Measurements from ENCODE around the gene GGN.
"Not testable (repeated sequence)": the region's sequence is repeated elsewhere in the genome, so short reads cannot be mapped to it uniquely, and the experiment has no call there.

The GGN gene

DNA sequence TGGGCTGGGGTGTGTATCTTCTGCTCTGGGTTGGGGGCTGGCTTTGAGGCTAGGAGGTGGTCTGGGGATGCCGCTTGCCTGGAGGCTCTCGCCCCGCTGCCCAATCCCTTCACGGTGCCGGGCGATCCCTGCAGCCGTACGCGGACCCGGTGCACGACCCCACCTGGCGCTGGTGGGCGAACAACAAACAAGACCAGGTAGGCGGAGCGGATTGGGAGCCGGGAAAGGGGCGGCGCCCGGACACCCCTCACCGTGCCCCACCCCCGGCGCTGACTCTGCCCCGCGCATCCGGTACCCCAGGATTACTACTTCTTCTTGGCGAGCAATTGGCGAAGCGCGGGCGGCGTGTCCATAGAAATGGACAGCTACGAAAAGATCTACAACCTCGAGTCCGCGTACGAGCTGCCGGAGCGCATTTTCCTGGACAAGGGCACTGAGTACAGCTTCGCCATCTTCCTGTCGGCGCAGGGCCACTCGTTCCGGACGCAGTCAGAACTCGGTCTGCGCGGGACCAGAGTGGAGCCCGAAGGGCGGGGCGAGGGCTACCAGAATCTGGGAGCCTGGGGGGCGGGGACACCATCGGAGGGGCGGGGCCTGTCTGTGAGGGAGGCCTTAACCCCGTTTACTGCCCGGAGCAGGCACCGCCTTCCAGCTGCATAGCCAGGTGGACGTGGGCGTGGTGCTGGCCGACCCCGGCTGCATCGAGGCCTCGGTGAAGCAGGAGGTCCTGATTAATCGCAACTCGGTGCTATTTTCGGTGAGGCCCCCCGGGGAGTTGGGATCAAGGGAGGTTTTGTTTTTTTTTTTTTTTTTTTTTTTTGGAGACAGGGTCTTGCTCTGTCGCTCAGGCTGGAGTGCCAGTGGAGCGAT is 25.5 kb downstream of the GGN start:
- peak; percentile 85 to 86 for DNase-seq

DNA sequence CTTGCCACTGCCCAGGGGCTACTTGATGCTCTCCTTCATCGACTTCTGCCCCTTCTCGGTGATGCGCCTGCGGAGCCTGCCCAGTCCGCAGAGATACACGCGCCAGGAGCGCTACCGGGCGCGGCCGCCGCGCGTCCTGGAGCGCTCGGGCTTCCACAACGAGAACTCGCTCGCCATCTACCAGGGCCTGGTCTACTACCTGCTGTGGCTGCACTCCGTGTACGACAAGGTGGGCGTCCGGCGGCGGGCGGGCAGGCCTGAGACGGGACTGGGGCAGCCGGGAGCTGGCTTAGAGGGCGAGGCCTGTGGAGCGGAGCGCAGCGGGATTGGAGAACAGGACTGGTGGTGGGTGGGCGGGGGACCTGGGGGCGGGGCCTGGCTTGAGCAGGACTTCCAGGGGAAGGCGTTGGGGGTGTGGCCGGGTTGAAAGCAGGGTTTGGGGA is 26.2 kb downstream of the GGN start:
- peak; percentile 63 to 85 for DNase-seq

DNA sequence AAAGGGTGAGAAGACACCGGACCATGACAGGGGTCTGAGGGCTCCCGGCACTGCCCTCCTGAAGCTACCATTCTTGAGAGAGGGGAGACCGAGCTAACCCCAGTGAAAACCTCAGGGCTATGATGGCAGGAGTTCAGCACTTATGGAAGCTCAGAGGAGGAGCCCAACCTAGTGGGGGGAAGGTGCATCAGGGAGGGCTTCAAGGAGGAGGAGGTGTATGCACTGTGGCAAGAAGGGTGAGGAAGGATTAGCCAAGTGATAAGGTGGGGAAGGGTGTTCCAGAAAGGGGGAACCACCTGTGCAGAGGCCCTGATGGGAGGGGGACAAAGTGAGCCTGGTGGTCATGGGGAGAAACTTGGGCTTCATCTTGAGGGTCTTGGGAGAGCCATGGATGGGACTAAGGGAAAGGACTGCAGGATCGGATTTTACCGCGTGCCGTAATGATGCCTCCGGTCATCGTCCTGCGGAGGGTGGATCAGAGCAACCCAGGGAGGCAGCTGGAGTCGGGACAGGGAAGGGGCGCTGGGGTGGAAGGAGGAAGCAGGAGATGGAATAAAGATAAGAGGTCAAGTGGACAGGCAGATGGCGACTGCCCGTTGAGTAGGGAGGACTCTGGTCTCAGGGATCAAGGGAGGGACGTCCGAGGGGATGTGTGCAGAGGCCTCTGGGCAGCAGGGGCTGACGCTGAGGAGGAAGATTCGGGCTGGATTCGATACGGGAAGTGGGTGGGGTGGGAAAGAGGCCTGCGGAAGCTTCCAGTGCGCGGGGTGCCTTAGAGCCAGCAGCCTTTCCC is 26.8 kb downstream of the GGN start:
- DNase-seq = peak in 1 of 2 donors; percentile 15

DNA sequence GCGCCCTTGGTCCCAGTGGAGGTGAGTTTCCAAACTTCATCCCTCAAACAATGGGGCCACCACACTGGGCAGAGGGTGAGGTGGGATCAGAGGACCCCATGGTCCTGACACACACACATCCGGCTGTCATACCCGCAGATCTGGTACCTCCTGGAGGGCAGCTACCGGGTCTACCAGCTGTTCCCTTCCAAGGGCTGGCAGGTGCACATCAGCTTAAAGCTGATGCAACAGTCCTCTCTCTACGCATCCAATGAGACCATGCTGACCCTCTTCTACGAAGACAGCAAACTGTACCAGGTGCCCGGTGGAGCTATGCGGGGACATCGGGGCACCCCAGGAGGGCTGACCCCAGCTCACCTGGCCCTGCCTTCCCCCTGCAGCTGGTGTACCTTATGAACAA is 27.5 kb downstream of the GGN start:
- no peak for DNase-seq

DNA sequence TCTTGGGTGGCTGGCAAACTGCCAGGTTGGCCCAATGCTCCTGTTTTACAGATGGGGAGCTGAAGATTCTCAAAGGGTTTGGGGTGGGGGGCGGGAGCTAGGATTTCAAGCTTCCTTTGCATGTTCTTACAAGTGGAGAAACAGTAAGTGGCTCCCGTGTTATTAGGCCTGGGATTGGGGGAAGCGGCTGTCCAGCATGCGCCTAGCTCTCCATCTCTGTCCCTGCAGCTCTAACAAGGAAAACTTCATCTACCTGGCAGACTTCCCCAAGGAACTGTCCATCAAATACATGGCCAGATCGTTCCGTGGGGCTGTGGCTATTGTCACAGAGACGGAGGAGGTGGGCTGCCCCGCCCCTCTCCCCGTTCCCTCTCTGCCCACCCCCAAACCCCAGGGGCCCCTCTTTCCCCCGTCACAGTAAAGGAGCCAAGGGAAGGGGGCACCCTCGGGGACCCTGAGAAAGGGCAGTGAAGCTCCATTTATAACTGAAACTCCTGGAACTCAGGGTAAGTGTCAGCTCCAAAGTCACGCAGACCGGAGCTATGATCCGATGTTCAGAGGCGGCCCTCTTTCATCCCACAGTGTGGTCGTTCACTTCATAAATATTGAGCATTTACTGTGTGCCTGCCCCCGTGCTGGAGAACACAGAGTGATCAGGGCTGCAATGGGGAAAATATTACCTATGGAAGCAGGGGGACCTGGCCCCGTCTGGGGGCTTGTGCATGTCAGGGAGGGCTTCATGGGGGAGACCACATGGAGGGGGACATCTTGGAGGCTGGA is 28.4 kb downstream of the GGN start:
- no peak for DNase-seq

DNA sequence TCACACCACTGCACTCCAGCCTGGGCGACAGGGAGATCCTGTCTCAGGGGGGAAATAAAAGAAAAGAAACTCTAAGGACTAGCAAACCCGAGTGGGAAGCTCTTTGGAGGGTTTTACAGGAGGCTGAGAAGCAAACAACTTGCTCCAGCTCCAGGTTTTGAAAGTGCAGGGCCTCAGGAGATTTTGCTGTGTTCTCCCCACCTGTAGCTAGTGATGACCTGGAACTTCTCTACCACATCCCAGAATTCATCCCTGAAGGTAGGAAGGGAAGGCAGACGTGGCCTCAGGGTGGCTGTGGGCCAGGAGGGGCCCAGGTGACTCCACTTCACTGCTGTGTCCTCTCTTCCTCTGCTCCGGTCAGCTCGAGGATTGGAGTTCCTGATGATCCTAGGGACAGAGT is 29.8 kb downstream of the GGN start:
- DNase-seq = no peak

DNA sequence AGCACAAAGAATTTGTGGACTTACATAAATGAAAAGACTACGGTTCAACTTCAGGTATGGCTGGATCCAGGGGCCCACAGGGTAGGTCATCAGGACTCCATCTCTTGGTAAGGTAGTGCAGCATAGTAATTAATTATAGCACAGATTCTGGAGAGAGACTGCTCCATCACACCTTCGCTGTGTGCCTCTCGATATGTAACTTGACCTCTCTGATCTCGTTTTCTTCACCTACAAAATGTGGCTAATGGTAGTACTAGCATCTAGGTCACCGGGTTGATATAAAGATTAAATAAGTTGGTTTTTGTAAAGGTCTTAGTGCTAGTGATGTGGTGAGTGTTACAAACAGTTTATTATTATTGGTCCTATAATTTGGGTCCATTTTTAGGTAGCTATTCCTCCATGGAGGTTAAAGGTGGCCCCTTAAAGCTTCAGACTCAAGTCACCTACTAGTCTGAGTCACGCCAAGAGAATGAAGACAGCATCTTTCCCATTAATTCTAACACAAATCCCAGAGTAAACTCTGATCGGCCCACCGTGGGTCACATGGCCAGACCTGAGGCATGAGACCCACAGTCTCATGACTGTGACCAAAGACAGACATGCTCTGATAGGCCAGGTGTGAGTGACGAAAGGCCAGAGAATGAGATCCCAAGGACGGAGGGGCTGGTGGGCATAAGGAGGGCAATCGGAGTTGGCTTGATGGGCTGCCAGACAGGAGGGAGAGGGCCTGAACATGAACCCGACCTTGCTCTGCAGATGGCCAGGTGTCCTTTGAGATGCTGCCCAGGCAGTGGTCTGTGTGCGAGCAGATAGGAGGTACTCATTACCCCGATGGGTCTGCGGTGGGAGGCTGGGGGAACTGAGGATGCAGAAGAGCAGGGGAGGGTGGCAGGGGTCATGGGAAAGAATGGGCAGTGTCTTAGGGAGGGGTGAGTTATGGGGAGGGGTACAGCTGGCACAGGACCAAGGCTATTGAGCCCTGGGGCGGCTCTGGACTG is 31.8 kb downstream of the GGN start:
- no peak for DNase-seq

DNA sequence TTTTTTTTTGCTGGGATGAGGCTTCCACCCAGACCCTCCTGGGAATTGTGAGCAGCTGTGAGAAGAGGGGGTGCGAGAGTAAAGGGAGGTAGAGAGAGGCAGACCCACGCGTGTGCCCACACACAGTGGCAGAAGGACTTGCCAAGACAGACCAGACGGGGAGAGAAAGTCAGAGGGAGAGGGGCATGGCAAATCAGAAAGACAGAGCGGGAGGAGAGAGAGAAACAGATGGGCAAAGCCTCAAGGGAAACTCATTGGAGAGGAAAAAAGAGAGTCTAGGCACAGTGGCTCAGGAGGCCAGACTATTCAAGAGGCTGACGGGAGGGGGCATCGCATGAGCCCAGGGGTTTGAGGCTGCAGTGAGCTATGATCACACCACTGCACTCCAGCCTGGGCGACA is 35.2 kb downstream of the GGN start:
- no peak for DNase-seq

DNA sequence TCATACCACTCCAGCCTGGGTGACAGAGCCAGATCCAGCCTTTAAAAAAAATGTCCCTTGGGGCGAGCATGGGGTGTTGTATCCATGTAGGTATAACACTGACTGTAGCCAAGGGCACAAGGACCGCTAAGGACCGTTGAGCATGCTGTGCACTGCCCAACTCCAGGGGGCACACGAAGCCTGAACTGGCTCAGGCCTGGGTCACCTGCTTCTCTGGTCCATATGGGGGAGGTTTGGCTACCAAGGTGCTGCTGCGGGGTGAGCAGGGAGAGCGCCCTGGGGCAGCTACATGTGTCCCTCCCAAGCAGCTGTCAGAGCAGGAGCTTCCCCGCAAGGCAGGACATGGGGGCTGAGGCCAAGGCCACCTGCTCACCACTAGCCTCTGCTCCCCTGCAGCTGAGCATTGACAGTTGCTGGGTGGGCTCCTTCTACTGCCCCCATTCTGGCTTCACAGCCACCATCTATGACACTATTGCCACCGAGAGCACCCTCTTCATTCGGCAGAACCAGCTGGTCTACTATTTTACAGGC is 35.9 kb downstream of the GGN start:
- no peak for DNase-seq

DNA sequence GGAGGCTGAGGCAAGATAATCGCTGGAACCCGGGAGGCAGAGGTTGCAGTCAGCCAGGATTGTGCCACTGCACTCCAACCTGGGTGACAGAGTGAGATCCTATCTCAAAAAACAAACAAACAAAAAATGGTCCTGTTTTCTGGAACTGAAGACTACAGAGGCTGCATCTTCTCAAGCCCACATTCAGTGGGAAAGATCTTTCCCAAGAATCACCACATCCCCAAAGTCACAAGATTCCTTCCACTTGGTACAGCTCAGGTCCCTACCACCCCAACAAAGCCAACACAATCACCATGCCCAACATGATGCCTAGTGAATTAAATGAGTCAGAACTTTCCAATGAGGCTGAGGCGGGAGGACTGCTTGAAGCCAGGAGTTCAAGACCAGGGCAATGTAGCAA is 37.0 kb downstream of the GGN start:
- no peak for DNase-seq

DNA sequence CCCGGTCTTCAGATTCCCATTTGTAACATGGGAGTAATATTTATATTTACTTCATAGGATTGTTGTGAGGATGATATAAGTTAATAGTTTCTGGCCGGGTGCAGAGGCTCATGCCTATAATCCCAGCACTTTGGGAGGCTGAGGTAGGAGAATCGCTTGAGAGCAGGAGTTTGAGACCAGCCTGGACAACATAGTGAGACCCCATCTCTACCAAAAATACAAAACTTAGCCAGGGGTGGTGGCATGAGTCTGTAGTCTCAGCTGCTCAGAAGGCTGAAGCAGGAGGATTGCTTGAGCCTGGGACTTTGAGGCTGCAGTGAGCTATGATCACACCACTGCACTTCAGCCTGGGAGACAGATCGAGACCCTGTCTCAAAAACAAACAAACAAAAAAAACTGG is 41.0 kb downstream of the GGN start:
- no peak for DNase-seq

DNA sequence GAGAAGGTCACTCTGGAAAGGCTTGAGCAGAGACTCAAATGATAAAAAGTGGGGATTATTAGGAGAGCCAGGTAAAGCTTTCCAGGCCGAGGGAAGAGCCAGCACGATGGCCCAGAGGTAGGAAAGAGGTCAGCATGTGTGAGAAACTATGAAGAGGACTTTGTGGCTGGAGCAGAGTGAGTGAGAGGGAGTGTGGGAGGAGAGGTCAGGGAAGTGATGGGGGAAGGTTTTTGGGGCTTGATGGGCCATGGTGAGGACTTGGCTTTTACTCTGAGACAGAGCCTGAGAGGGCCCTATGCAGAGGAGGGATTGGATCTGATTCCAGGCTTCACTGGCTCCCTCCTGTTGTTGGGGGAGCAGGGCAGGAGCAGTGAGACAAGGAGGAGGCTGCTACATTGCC is 46.9 kb downstream of the GGN start:
- DNase-seq = no peak

DNA sequence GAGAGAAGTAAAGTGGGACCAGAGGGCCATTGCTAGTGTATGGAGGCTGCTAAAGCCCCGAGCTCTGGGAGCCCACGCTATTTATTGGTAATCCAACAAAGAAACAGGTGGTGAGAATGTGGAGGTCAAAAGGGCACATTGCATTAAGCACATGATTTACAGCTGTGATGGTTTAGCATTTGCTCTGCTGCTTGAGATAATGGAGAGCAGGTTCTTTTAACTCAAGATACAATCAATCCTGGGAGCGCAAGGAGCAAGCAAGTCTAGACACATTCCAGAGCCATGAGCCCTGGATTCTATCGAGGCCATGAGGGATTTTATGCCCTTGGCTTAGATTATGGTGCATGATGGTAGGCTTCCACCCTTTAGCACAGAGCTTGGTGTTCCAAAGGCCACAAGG is 48.8 kb downstream of the GGN start:
- not testable (repeated sequence) for DNase-seq

DNA sequence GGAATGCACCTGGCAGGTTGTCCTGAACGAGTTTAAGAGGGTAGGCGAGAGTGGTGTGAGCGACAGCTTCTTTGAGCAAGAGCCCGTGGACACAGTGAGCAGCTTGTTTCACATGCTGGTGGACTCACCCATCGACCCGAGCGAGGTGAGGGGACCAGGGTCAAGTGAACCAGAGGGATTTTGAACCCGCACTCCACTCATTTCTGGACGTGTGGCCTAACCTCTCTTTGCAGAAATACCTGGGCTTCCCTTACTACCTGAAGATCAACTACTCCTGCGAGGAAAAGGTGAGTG is 50.5 kb downstream of the GGN start:
- no peak for DNase-seq

DNA sequence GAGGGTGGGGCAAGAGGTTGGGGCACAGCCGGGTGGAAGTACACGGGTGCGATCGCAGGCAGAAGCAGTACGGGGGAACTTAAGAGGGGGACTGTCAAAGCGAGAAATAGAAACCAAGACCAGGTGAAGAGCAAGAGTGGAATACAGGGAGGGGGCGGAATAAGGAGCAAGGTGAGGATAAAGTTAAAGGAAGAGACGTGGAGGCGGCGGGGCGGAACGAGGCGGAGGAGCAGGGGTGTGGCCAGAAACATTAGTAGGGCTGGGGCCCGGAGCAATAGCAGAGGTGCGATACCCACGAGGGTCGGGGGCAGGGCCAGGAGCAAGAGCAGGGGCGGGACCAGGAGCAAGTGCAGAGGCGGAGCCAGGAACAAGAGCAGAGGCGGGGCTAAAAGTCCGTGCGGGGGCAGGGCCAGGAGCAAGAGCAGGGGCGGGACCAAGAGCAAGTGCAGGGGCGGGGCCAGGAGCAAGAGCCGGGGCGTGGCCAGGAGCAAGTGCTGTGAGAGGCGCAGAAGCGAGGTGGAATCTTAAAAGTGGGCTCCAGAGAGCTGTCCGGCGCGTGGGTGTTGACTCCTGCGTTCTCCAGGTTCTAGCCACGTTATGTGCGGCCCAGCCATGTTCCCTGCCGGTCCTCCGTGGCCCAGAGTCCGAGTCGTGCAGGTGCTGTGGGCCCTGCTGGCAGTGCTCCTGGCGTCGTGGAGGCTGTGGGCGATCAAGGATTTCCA is 51.0 kb downstream of the GGN start:
- peak; percentile 98 to 99 for DNase-seq

DNA sequence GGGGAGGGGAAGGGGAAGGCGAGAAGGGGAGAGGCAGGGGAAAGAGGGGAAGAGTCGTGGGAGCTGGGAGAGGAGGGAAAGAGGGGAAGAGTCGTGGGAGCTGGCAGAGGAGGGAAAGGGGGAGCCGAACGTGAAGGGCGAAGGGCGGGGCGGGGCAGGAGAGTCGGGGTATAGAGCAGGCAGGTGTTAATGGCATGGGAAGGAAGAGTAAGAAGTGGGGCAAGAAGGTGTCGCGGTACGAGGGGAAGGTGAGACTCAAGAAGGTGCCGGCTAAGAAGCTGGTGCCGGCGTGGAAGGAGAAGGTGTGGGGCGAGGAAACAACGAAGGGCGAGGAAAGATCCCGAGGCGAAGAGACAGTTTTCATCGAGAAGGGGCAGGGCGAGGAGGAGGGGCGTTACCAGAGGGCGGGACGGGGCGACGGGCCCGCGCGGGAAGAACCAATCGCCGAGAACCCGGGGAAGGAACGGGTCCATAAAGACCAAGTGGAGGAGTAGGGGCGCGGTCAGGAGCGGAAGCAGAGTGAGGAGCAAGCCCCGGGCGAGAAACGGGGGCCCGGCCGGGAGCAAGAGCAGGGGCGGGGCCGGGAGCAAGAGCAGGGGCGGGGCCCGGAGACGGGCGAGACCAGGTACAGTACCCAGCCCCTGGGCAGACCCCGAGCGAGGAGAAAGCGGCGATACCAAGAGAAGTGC is 51.7 kb downstream of the GGN start:
- peak; percentile 97 for DNase-seq

Data from inflammatory macrophage (primary cell).